ENCODE results near the gene FLNB.
"Not testable (repeated sequence)": the region's sequence is repeated elsewhere in the genome, so short reads cannot be mapped to it uniquely, and the experiment has no call there.

Gene FLNB

GRCh38 chr3:58036293-58037032 lies 28.2 kb downstream of the FLNB start:
- DNase-seq, result no peak

- no peak for DNase-seq
Measured at GRCh38 chr3:58037141-58037910, 29.1 kb downstream of the FLNB start.

- no peak for DNase-seq
Measured at GRCh38 chr3:58038675-58039292, 30.6 kb downstream of the FLNB start.

- no peak for DNase-seq
Measured at GRCh38 chr3:58039601-58040000, 31.4 kb downstream of the FLNB start.

- no peak for DNase-seq
Measured at GRCh38 chr3:58041182-58041825, 33.1 kb downstream of the FLNB start.

- no peak for DNase-seq
Measured at GRCh38 chr3:58041826-58042324, 33.7 kb downstream of the FLNB start.

- DNase-seq, result no peak
Measured at GRCh38 chr3:58042947-58043707, 34.9 kb downstream of the FLNB start.

- DNase-seq, result no peak
Measured at GRCh38 chr3:58043933-58044332, 35.7 kb downstream of the FLNB start.

GRCh38 chr3:58044691-58045483 lies 36.7 kb downstream of the FLNB start:
- DNase-seq, result no peak

GRCh38 chr3:58047826-58048225 lies 39.6 kb downstream of the FLNB start:
- DNase-seq, result no peak

GRCh38 chr3:58048301-58048700 lies 40.1 kb downstream of the FLNB start:
- DNase-seq, result no peak

GRCh38 chr3:58049143-58049785 lies 41.0 kb downstream of the FLNB start:
- DNase-seq, result no peak

- no peak for DNase-seq
Measured at GRCh38 chr3:58051196-58051595, 43.0 kb downstream of the FLNB start.

- DNase-seq, result not testable (repeated sequence)
Measured at GRCh38 chr3:58051658-58052261, 43.5 kb downstream of the FLNB start.

GRCh38 chr3:58052373-58053273 lies 44.4 kb downstream of the FLNB start:
- no peak for DNase-seq

GRCh38 chr3:58054652-58055051 lies 46.4 kb downstream of the FLNB start:
- DNase-seq, result no peak

GRCh38 chr3:58055314-58055713 lies 47.1 kb downstream of the FLNB start:
- no peak for DNase-seq

- DNase-seq, result not testable (repeated sequence)
Measured at GRCh38 chr3:58055891-58056290, 47.7 kb downstream of the FLNB start.
